HCT116 (cell line): Measurements from ENCODE around the gene EIF6. TPM values are rescaled to one million over a fixed set of nuclear protein-coding genes. Genes with fewer than 3 reads are reported as not detected.

Experiments
- ATAC-seq: fragments of 200-7000 bp; cut with Tn5 transposase; 2 replicates; pipeline ENCODE4 v1.9.1; 2020; ENCODE audit warnings: mild to moderate bottlenecking, moderate library complexity
- BruUV-seq: library from RNA; stranded (reverse); fragments of 400-500 nt; replicated peaks from 2 replicates; lab custom pipeline; 2021; lab: Mats Ljungman, UMichigan
- CTCF ChIA-PET: fragments of 300-600 bp; sonication (Branson Sonifier 250); formaldehyde crosslinking; loops from one replicate; lab custom pipeline; 2021; ENCODE audit warnings: antibody characterized with exemption; lab: Charles Lee
- POLR2A ChIA-PET: fragments of 300-600, 350-600 bp; sonication (Branson Sonifier 250); formaldehyde crosslinking; loops from one replicate; lab custom pipeline; 2021; ENCODE audit warnings: antibody characterized with exemption; lab: Charles Lee
- RAD21 ChIA-PET, 2 experiments: fragments of 300-600 bp; sonication (Branson Sonifier 250); formaldehyde crosslinking; loops; one replicate each; lab custom pipeline; 2023; ENCODE audit warnings: low total read pairs in 2 of 2; ENCODE audit not compliant: uncharacterized antibody in 2 of 2, unreplicated experiment in 2 of 2, low non-redundant PET in 1 of 2; lab: Charles Lee
- DNase-seq: peaks from one replicate; pipeline ENCODE4 v3.0.0-alpha.2; 2010; ENCODE audit warnings: low read depth, low spot score
- H2AFZ ChIP-seq: fragments of 200-600 bp; shearing (Covaris generic), sonication (generic); 2 replicates; pipeline ENCODE4 v1.6.1; 2017; ENCODE audit warnings: low read depth, mixed run types, mixed read lengths, antibody characterized with exemption, low read length; ENCODE audit not compliant: poor library complexity, severe bottlenecking
- H3K27ac ChIP-seq: 2 replicates; pipeline ENCODE4 v1.5.1; 2012; ENCODE audit warnings: low read depth, low read length
- H3K27me3 ChIP-seq: fragments of 200-600 bp; sonication (generic); 2 replicates; pipeline ENCODE4 v1.6.1; 2016; ENCODE audit warnings: mixed run types, low read length, mixed read lengths; ENCODE audit not compliant: insufficient read depth
- H3K36me3 ChIP-seq, 2 experiments: fragments of 200-500 bp in 1 of 2; fragments of 200-600 bp in 1 of 2; sonication (Bioruptor generic) in 1 of 2; sonication (generic) in 1 of 2; 2 replicates each; pipeline versions ENCODE4 v1.5.1 to v1.6.1; 2014 to 2016; ENCODE audit warnings: low read length in 2 of 2, inconsistent platforms in 1 of 2, mixed read lengths in 1 of 2, mixed run types in 1 of 2; ENCODE audit not compliant: insufficient read depth in 2 of 2, control insufficient read depth in 1 of 2
- H3K4me1 ChIP-seq, 2 experiments: fragments of 200-600 bp in 1 of 2; sonication (generic) in 1 of 2; 2 replicates each; pipeline versions ENCODE4 v1.5.1 to v1.6.1; 2012 to 2017; ENCODE audit warnings: low read length in 2 of 2, inconsistent platforms in 1 of 2, mild to moderate bottlenecking in 1 of 2, mixed read lengths in 1 of 2, mixed run types in 1 of 2, moderate library complexity in 1 of 2; ENCODE audit not compliant: insufficient read depth in 2 of 2, control insufficient read depth in 1 of 2
- H3K4me2 ChIP-seq: fragments of 200-600 bp; sonication (generic); 2 replicates; pipeline ENCODE4 v1.6.1; 2017; ENCODE audit warnings: mixed run types, low read length, mixed read lengths
- H3K4me3 ChIP-seq, 2 experiments: fragments of 200-600 bp in 1 of 2; sonication (generic) in 1 of 2; replicated peaks in 1 of 2; 2 replicates each; pipeline ENCODE4 v1.5.1; 2011 to 2016; ENCODE audit warnings: low read length in 2 of 2, control low read depth in 1 of 2, low read depth in 1 of 2, mild to moderate bottlenecking in 1 of 2, mixed read lengths in 1 of 2, mixed run types in 1 of 2
- H3K79me2 ChIP-seq: fragments of 200-600 bp; sonication (generic); 2 replicates; pipeline ENCODE4 v1.6.1; 2017; ENCODE audit warnings: mild to moderate bottlenecking, mixed run types, low read length, moderate library complexity, mixed read lengths; ENCODE audit not compliant: insufficient read depth
- H3K9ac ChIP-seq: fragments of 200-600 bp; sonication (generic); 2 replicates; pipeline ENCODE4 v1.6.1; 2016; ENCODE audit warnings: low read length, mixed read lengths
- H3K9me2 ChIP-seq: fragments of 200-600 bp; sonication (generic), shearing (Covaris generic); 2 replicates; pipeline ENCODE4 v1.6.1; 2017; ENCODE audit warnings: mixed run types, mild to moderate bottlenecking, moderate library complexity; ENCODE audit not compliant: insufficient read depth
- H3K9me3 ChIP-seq, 2 experiments: fragments of 200-500 bp in 1 of 2; fragments of 200-600 bp in 1 of 2; sonication (Bioruptor generic) in 1 of 2; sonication (generic) in 1 of 2; 2 replicates each; pipeline ENCODE4 v1.6.1; 2014 to 2017; ENCODE audit warnings: low read length in 2 of 2, mixed read lengths in 2 of 2, inconsistent platforms in 1 of 2, low read depth in 1 of 2, mild to moderate bottlenecking in 1 of 2, mixed run types in 1 of 2, moderate library complexity in 1 of 2; ENCODE audit not compliant: control insufficient read depth in 1 of 2, insufficient read depth in 1 of 2
- H4K20me1 ChIP-seq: fragments of 200-600 bp; sonication (generic), shearing (Covaris generic); 2 replicates; pipeline ENCODE4 v1.6.1; 2017; ENCODE audit warnings: mixed run types, mild to moderate bottlenecking, moderate library complexity; ENCODE audit not compliant: insufficient read depth
- ATF3 ChIP-seq: IDR thresholded peaks from 2 replicates; pipeline ENCODE4 v1.6.1; 2012
- CBX3 ChIP-seq: IDR thresholded peaks from 2 replicates; pipeline ENCODE4 v1.6.1; 2012; ENCODE audit warnings: low read depth
- CTCF ChIP-seq, 3 experiments: fragments of 200-600 bp in 1 of 3; sonication (generic) in 1 of 3; IDR thresholded peaks in 2 of 3; conservative IDR thresholded peaks in 1 of 3; 2 replicates each; pipeline ENCODE4 v1.5.1; 2012 to 2017; ENCODE audit warnings: low read depth in 2 of 3, low read length in 2 of 3, antibody characterized with exemption in 1 of 3, borderline replicate concordance in 1 of 3, control low read depth in 1 of 3, mild to moderate bottlenecking in 1 of 3, mixed read lengths in 1 of 3, mixed run types in 1 of 3, moderate library complexity in 1 of 3; ENCODE audit not compliant: insufficient read depth in 1 of 3
- FOSL1 ChIP-seq: IDR thresholded peaks from 2 replicates; pipeline ENCODE4 v1.6.1; 2012; ENCODE audit warnings: low read depth
- MAX ChIP-seq: IDR thresholded peaks from 2 replicates; pipeline ENCODE4 v1.6.1; 2012
- POLR2A ChIP-seq: IDR thresholded peaks from 2 replicates; pipeline ENCODE4 v1.7.0; 2011; ENCODE audit warnings: borderline replicate concordance; ENCODE audit not compliant: insufficient read depth, insufficient read length; ENCODE audit errors: extremely low read depth
- POLR2AphosphoS5 ChIP-seq: IDR thresholded peaks from 2 replicates; pipeline ENCODE4 v1.6.1; 2011; ENCODE audit warnings: mild to moderate bottlenecking, low read depth, low read length, moderate library complexity
- SP1 ChIP-seq: IDR thresholded peaks from 2 replicates; pipeline ENCODE4 v1.6.1; 2012; ENCODE audit warnings: low read depth
- YY1 ChIP-seq: IDR thresholded peaks from 2 replicates; pipeline ENCODE4 v1.6.1; 2011; ENCODE audit warnings: low read length, low read depth, moderate library complexity, mild to moderate bottlenecking; ENCODE audit not compliant: insufficient replicate concordance; ENCODE audit errors: extremely low read depth
- ZBTB33 ChIP-seq: IDR thresholded peaks from 2 replicates; pipeline ENCODE4 v1.6.1; 2011; ENCODE audit warnings: mild to moderate bottlenecking, low read length, moderate library complexity; ENCODE audit not compliant: insufficient replicate concordance; ENCODE audit errors: extremely low read depth
- ZNF274 ChIP-seq: fragments of 200-500 bp; sonication (Bioruptor generic); IDR thresholded peaks from 2 replicates; pipeline ENCODE4 v1.6.1; 2014; ENCODE audit warnings: mild to moderate bottlenecking, low read depth, low read length, inconsistent platforms
- intact Hi-C: fragments of 100-400 bp; cut with micrococcal nuclease; formaldehyde crosslinking; loops from 2 replicates; pipeline ENCODE4 v1.10.0; 2022
- total RNA-seq: library from RNA; stranded (reverse); gene quantifications from one replicate; pipeline ENCODE4 v1.2.1, GENCODE V29; 2021; ENCODE audit not compliant: unreplicated experiment

Gene EIF6
- total RNA-seq, 1 experiment from 2014 or later: 209 TPM

GRCh38 chr20:35246723-35247122 is 37.8 kb downstream of the EIF6 start:
- no peaks in the 10 kb centered on the region for H3K9me2 ChIP-seq
- RAD21 ChIA-PET: no interaction called here
- H3K9ac ChIP-seq: no peak overlapping the region
- ATAC-seq (no peak), DNase-seq (no peak)
- no peak overlapping the region for H2AFZ ChIP-seq
- CTCF ChIA-PET: no interaction called here
- no peak overlapping the region for H3K4me3 ChIP-seq
- BruUV-seq: no TSS peak
- H3K79me2 ChIP-seq: no peaks in the 10 kb centered on the region
- no peak overlapping the region for H3K27ac ChIP-seq
- no peaks in the 10 kb centered on the region for H4K20me1 ChIP-seq
- H3K9me3 ChIP-seq: no peaks in the 10 kb centered on the region
- no peak overlapping the region for H3K4me2 ChIP-seq
- H3K36me3 ChIP-seq: no peaks in the 10 kb centered on the region
- H3K4me1 ChIP-seq: peaks cover 0 to 3% of the 10 kb centered on the region in 2 experiments; a peak in 1 of 4 replicates
- H3K27me3 ChIP-seq: no peaks in the 10 kb centered on the region
- POLR2A ChIA-PET: no interaction called here
- no peak for TF ChIP-seq CBX3
- no peak for TF ChIP-seq ATF3
- no peak for TF ChIP-seq MAX
- TF ChIP-seq CTCF (IDR thresholded peaks at IDR 0.05 in 2 of 3, conservative IDR thresholded peaks at IDR 0.05 in 1 of 3; ENCODE audit: borderline replicate concordance in 1 of 3, insufficient read depth in 1 of 3, low read depth in 2 of 3, low read length in 2 of 3): no peak
- no peak for TF ChIP-seq ZNF274
- no peak for TF ChIP-seq POLR2AphosphoS5
- no peak for TF ChIP-seq ZBTB33
- TF ChIP-seq YY1: no peak
- TF ChIP-seq SP1: no peak
- no peak for TF ChIP-seq FOSL1
- no peak for TF ChIP-seq POLR2A
- TF ChIP-seq, all 23 proteins: peak for 0
- intact Hi-C loops: no loop called here
